DND-41 (cell line): ENCODE results near the gene MYCN.

Source experiments
- EZH2 ChIP-seq: IDR thresholded peaks from 3 replicates; pipeline ENCODE4 v1.6.1; 2012; ENCODE audit warnings: borderline replicate concordance, low read depth, mild to moderate bottlenecking, moderate library complexity, low read length, inconsistent platforms; ENCODE audit not compliant: severe bottlenecking
- TF ChIP-seq, protein P1 (sequence below): IDR thresholded peaks from 2 replicates; pipeline ENCODE4 v1.5.1; 2012; ENCODE audit warnings: borderline replicate concordance, low read length, moderate library complexity, mild to moderate bottlenecking; ENCODE audit not compliant: poor library complexity, severe bottlenecking; ENCODE audit errors: extremely low read depth

DNA sequence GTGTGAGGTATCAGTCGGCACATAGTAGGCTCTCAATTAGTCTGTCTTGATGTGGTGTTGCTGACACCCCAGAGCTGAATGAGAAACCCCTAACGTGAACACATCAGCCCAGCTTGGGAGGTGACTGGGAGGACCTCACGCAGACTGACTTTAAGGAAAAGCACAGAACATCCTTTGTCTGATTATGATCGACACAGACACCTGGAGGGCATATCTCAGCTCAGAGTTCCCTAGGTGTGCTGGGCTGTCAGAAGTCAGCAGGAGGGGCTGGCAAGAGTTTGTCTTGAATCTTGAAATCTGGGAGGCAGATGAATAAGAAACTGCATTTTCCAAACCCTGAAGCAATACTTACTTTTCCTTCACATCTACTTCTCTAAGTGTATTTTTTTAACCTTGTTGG, 16.8 kb upstream of the MYCN start:
- TF ChIP-seq, protein P1, sequence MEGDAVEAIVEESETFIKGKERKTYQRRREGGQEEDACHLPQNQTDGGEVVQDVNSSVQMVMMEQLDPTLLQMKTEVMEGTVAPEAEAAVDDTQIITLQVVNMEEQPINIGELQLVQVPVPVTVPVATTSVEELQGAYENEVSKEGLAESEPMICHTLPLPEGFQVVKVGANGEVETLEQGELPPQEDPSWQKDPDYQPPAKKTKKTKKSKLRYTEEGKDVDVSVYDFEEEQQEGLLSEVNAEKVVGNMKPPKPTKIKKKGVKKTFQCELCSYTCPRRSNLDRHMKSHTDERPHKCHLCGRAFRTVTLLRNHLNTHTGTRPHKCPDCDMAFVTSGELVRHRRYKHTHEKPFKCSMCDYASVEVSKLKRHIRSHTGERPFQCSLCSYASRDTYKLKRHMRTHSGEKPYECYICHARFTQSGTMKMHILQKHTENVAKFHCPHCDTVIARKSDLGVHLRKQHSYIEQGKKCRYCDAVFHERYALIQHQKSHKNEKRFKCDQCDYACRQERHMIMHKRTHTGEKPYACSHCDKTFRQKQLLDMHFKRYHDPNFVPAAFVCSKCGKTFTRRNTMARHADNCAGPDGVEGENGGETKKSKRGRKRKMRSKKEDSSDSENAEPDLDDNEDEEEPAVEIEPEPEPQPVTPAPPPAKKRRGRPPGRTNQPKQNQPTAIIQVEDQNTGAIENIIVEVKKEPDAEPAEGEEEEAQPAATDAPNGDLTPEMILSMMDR = no peak
- TF ChIP-seq EZH2 = no peak
